Purkinje cell (primary cell): ENCODE data around the gene HLA-G. TPM values are rescaled to one million over a fixed set of nuclear protein-coding genes. Genes with fewer than 3 reads are reported as not detected.

Experiments used
- polyA plus RNA-seq: library from polyadenylated mRNA; unstranded; fragments of >200 nt; fragmentation: Nextera tagmentation; gene quantifications from 2 replicates; pipeline ENCODE4 v1.2.1, GENCODE V29; 2014

Gene HLA-G
- not detected in 2 replicates for polyA plus RNA-seq

GRCh38 chr6:29827579-29828470 is at the start of gene HLA-G:
Gene HLA-G (plus strand): TSS chr6:29827825. CDS start chr6:29827845, 20 bp downstream.

Other genes with a start within 250 kb of the HLA-G start
- 12.3 and 14.3 TPM in 2 replicates for gene OR2H2, start 242.7 kb upstream of the HLA-G start, polyA plus RNA-seq
- 332 and 389 TPM in 2 replicates for gene GABBR1, start 194.6 kb upstream of the HLA-G start, polyA plus RNA-seq
- 1.7 and 2.1 TPM in 2 replicates for gene MOG, start 170.7 kb upstream of the HLA-G start, polyA plus RNA-seq
- gene ZFP57, start 146.7 kb upstream of the HLA-G start, polyA plus RNA-seq, result 0.20 TPM in 1 of 2 replicates, not detected in the other
- 1.2 and 2.2 TPM in 2 replicates for gene HLA-F, start 104.4 kb upstream of the HLA-G start, polyA plus RNA-seq
- 9.9 and 13.0 TPM in 2 replicates for gene HLA-A, start 114.7 kb downstream of the HLA-G start, polyA plus RNA-seq
- gene POLR1H, start 233.4 kb downstream of the HLA-G start, polyA plus RNA-seq, result 33.7 and 36.2 TPM in 2 replicates
- gene PPP1R11, start 239.4 kb downstream of the HLA-G start, polyA plus RNA-seq, result 32.6 and 42.3 TPM in 2 replicates
- gene RNF39, start 247.9 kb downstream of the HLA-G start, polyA plus RNA-seq, result 1.2 TPM in 1 of 2 replicates, not detected in the other